ENCODE results near the gene NT5C2. TPM values are rescaled to one million over a fixed set of nuclear protein-coding genes. Genes with fewer than 3 reads are reported as not detected.

NT5C2 gene
- total and polyA plus RNA-seq, 5 donors from 2014 or later, result 52.4 to 59.6 (median 56.9) TPM

DNA sequence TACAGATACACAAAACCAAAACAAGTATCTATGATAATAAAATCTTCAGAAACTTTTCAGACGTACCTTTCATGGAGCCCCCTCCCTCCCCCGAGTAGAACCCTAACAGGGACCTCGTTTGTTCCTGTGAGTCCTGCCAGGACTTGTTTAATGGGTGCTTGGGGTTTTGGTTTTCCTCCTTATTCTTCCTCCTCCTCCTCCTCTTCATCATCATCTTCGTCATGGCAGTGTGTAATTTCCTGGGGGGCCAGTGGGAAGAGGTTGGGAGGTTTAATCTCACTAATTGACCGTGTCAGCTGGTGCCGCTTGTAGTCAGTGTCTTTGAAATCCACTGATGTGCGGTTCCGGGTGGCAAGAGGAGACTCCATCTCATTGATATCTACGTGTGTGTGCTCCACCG is 103.6 kb downstream of the NT5C2 start:
- no peak overlapping the region for H3K27ac ChIP-seq (ENCODE audit: insufficient read depth, low read length, poor library complexity, severe bottlenecking)
- no peaks in the 10 kb centered on the region for H3K27me3 ChIP-seq (ENCODE audit: control insufficient read depth, insufficient read depth, low read length)
- no peak for ATAC-seq (ENCODE audit: low read depth in 2 of 2)
- H3K9me3 Mint-ChIP-seq, result no peaks in the 10 kb centered on the region
- no peaks in the 10 kb centered on the region for H3K4me1 Mint-ChIP-seq
- H3K27me3 Mint-ChIP-seq, result no peaks in the 10 kb centered on the region
- H3K4me3 Mint-ChIP-seq, result peak overlapping the region in 1 of 4 donors; percentile 28
- H3K36me3 Mint-ChIP-seq, result peaks cover 56% of the 10 kb centered on the region
- DNase-seq, result no peak
- no peak overlapping the region for H3K27ac Mint-ChIP-seq
- peaks cover 77% of the 10 kb centered on the region for H3K36me3 ChIP-seq (ENCODE audit: control insufficient read depth, insufficient read depth, low read length)
- no peak overlapping the region for H3K4me3 ChIP-seq (ENCODE audit: low read depth, low read length)
- no peaks in the 10 kb centered on the region for H3K4me1 ChIP-seq (ENCODE audit: control insufficient read depth, insufficient read depth, low read length, poor library complexity, severe bottlenecking)
- H3K9me3 ChIP-seq (ENCODE audit: control insufficient read depth in 2 of 2, low read length in 2 of 2), result no peaks in the 10 kb centered on the region

DNA sequence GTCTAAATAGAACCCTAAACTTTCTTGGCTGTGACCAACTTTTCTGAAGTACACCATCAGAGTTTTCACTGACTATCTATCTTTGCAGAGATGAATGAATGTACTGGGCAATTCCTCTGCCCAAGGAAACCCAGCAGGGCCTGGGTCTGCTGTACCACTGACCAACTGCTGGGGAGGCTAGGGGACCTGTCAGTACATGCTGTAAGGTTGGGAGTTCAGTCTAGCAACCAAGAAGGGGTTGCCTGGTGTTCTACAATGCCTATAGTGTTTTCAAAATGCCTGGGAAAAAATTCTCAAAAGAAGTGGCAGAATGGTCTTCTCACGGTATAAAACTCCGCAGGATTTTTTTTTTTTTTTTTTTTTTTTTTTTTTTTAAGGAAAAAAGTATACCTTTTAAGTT is 106.3 kb downstream of the NT5C2 start:
- Mint-ChIP-seq H3K4me1 (no peaks in the 10 kb centered on the region), H3K9me3 (no peaks in the 10 kb centered on the region), H3K36me3 (peaks cover 43% of the 10 kb centered on the region), H3K27me3 (no peaks in the 10 kb centered on the region), H3K4me3 (no peak overlapping the region), H3K27ac (no peak overlapping the region)
- Histone ChIP-seq H3K4me3 (ENCODE audit: low read depth, low read length) (no peak overlapping the region), H3K4me1 (ENCODE audit: control insufficient read depth, insufficient read depth, low read length, poor library complexity, severe bottlenecking) (no peaks in the 10 kb centered on the region), H3K9me3 (ENCODE audit: control insufficient read depth in 2 of 2, low read length in 2 of 2) (no peaks in the 10 kb centered on the region), H3K27ac (ENCODE audit: insufficient read depth, low read length, poor library complexity, severe bottlenecking) (no peak overlapping the region), H3K36me3 (ENCODE audit: control insufficient read depth, insufficient read depth, low read length) (peaks cover 52% of the 10 kb centered on the region), H3K27me3 (ENCODE audit: control insufficient read depth, insufficient read depth, low read length) (no peaks in the 10 kb centered on the region)
- ATAC-seq (ENCODE audit: low read depth in 2 of 2) (no peak), DNase-seq (no peak)

DNA sequence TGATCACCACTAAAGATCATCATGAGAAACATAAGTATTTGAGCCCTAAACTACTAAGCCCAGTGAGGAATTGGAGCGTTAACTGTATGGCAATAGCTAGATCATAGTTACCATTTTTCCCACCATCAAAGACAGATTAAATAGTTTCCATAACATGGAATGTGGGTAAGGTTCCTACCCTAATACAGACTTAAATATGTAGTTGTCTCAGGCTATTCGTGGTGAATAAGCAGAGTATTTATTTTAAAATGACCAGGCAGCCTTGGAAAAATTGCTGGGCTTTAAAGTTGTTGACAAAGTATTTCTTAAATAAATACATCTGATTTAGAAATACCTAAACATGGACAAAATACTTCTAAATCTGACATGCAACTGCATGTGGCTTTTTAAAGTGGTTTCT is 106.8 kb downstream of the NT5C2 start:
- H3K36me3 ChIP-seq (ENCODE audit: control insufficient read depth, insufficient read depth, low read length), result peaks cover 46% of the 10 kb centered on the region

DNA sequence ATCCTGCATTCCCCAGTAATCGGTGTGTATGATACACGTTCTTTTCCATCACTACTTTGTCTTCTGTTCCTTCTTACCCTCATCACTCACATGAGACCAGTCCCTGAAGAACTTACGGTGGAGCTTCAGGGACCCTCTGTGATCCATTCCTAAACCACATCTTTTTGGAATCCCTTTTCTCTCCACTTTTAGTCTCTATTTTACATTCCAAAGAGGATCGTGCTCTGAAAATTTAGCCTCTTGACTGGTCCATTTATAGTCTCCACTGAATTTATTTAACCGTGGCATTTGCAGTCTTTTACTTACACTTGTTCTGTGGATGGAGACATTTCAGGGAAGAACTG is 109.1 kb downstream of the NT5C2 start:
- peak overlapping the region in 2 of 3 donors; percentile 12 to 37 for H3K27ac Mint-ChIP-seq
- DNase-seq (no peak), ATAC-seq (ENCODE audit: low read depth in 2 of 2) (no peak)
- no peaks in the 10 kb centered on the region for H3K27me3 Mint-ChIP-seq
- H3K4me1 ChIP-seq (ENCODE audit: control insufficient read depth, insufficient read depth, low read length, poor library complexity, severe bottlenecking), result no peaks in the 10 kb centered on the region
- no peaks in the 10 kb centered on the region for H3K9me3 ChIP-seq (ENCODE audit: control insufficient read depth in 2 of 2, low read length in 2 of 2)
- H3K4me1 Mint-ChIP-seq, result no peaks in the 10 kb centered on the region
- H3K9me3 Mint-ChIP-seq, result no peaks in the 10 kb centered on the region
- no peaks in the 10 kb centered on the region for H3K27me3 ChIP-seq (ENCODE audit: control insufficient read depth, insufficient read depth, low read length)
- no peak overlapping the region for H3K4me3 Mint-ChIP-seq
- no peak overlapping the region for H3K27ac ChIP-seq (ENCODE audit: insufficient read depth, low read length, poor library complexity, severe bottlenecking)
- peaks cover 26% of the 10 kb centered on the region for H3K36me3 ChIP-seq (ENCODE audit: control insufficient read depth, insufficient read depth, low read length)
- peaks cover 24% of the 10 kb centered on the region for H3K36me3 Mint-ChIP-seq
- H3K4me3 ChIP-seq (ENCODE audit: low read depth, low read length), result no peak overlapping the region

More for the DNA sequence above, 106.8 kb downstream of the NT5C2 start:
- DNase-seq, result no peak
- Histone ChIP-seq H3K9me3 (ENCODE audit: control insufficient read depth in 2 of 2, low read length in 2 of 2) (no peaks in the 10 kb centered on the region), H3K27me3 (ENCODE audit: control insufficient read depth, insufficient read depth, low read length) (no peaks in the 10 kb centered on the region), H3K4me3 (ENCODE audit: low read depth, low read length) (no peak overlapping the region), H3K27ac (ENCODE audit: insufficient read depth, low read length, poor library complexity, severe bottlenecking) (no peak overlapping the region), H3K4me1 (ENCODE audit: control insufficient read depth, insufficient read depth, low read length, poor library complexity, severe bottlenecking) (no peaks in the 10 kb centered on the region)
- H3K36me3 Mint-ChIP-seq, result peaks cover 43% of the 10 kb centered on the region
- no peaks in the 10 kb centered on the region for H3K4me1 Mint-ChIP-seq
- H3K9me3 Mint-ChIP-seq, result no peaks in the 10 kb centered on the region
- no peak for ATAC-seq (ENCODE audit: low read depth in 2 of 2)
- no peaks in the 10 kb centered on the region for H3K27me3 Mint-ChIP-seq
- no peak overlapping the region for H3K4me3 Mint-ChIP-seq
- no peak overlapping the region for H3K27ac Mint-ChIP-seq

DNA sequence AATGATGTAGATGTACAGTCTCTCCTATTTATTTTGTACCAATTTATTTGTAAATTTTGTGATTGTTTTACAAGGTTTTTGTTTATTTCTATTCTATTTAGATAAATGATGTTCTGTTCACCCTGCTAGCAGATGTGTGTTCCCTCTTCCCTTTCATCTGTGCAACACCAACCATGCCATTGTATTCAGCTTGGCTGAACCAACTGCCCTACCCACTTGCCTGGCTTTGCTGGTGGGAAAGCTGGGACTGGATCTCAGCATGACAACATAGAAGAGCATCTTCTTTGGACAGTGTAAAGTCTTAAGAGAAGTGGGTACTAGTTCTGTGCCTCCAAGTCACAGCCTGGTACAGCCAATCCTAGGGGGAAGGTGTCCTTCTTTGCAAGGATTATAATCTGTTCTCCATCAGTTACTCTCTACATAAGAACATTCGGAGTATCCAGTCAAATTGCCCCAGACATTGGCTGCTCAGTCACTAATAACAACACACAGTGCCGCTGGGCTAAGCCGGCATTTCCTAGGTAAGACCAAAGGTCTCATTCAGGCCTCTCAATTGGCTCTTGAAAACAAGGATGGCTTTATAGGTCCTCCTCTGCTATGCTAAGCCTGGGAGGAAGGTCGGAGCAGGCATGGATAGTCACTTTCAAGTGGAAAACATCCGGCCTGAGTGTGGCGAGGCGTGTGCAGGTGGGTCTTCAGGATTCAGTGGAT is 109.7 kb downstream of the NT5C2 start:
- Histone ChIP-seq H3K9me3 (ENCODE audit: control insufficient read depth in 2 of 2, low read length in 2 of 2) (no peaks in the 10 kb centered on the region), H3K27me3 (ENCODE audit: control insufficient read depth, insufficient read depth, low read length) (no peaks in the 10 kb centered on the region), H3K27ac (ENCODE audit: insufficient read depth, low read length, poor library complexity, severe bottlenecking) (no peak overlapping the region), H3K4me3 (ENCODE audit: low read depth, low read length) (no peak overlapping the region), H3K4me1 (ENCODE audit: control insufficient read depth, insufficient read depth, low read length, poor library complexity, severe bottlenecking) (no peaks in the 10 kb centered on the region), H3K36me3 (ENCODE audit: control insufficient read depth, insufficient read depth, low read length) (peaks cover 21% of the 10 kb centered on the region)
- no peaks in the 10 kb centered on the region for H3K9me3 Mint-ChIP-seq
- ATAC-seq (ENCODE audit: low read depth in 2 of 2) (no peak), DNase-seq (no peak)
- no peaks in the 10 kb centered on the region for H3K4me1 Mint-ChIP-seq
- peaks cover 22% of the 10 kb centered on the region for H3K36me3 Mint-ChIP-seq
- H3K4me3 Mint-ChIP-seq, result no peak overlapping the region
- H3K27ac Mint-ChIP-seq, result peak overlapping the region; percentile 37 to 62 (median 59)
- H3K27me3 Mint-ChIP-seq, result no peaks in the 10 kb centered on the region

DNA sequence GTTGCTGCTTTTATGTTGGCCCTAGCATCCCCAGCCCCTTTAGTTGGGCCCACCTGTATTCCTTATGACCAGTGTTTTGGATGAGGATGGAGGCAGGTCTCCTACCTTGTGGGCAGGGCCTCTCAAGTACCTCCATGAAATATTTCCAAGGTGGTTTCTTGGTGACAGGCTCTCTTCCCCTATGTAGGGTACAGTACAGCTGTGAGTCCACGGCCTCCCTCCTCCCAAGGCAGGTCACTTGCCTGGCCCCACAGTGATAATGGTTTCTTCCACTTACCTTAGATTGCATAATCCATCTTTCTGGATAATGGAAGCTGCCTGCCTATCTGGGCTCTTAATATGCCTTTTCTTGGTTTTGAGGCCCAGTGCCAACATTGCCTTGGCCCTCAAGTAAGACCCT is 110.4 kb downstream of the NT5C2 start:
- Mint-ChIP-seq H3K27me3 (no peaks in the 10 kb centered on the region), H3K4me3 (no peak overlapping the region), H3K36me3 (peaks cover 22% of the 10 kb centered on the region), H3K4me1 (no peaks in the 10 kb centered on the region), H3K27ac (peak overlapping the region in 1 of 3 donors; percentile 62), H3K9me3 (no peaks in the 10 kb centered on the region)
- H3K4me3 ChIP-seq (ENCODE audit: low read depth, low read length), result no peak overlapping the region
- no peak for DNase-seq
- H3K9me3 ChIP-seq (ENCODE audit: control insufficient read depth in 2 of 2, low read length in 2 of 2), result no peaks in the 10 kb centered on the region
- H3K4me1 ChIP-seq (ENCODE audit: control insufficient read depth, insufficient read depth, low read length, poor library complexity, severe bottlenecking), result no peaks in the 10 kb centered on the region
- no peak for ATAC-seq (ENCODE audit: low read depth in 2 of 2)
- H3K36me3 ChIP-seq (ENCODE audit: control insufficient read depth, insufficient read depth, low read length), result peaks cover 24% of the 10 kb centered on the region
- no peaks in the 10 kb centered on the region for H3K27me3 ChIP-seq (ENCODE audit: control insufficient read depth, insufficient read depth, low read length)
- no peak overlapping the region for H3K27ac ChIP-seq (ENCODE audit: insufficient read depth, low read length, poor library complexity, severe bottlenecking)

DNA sequence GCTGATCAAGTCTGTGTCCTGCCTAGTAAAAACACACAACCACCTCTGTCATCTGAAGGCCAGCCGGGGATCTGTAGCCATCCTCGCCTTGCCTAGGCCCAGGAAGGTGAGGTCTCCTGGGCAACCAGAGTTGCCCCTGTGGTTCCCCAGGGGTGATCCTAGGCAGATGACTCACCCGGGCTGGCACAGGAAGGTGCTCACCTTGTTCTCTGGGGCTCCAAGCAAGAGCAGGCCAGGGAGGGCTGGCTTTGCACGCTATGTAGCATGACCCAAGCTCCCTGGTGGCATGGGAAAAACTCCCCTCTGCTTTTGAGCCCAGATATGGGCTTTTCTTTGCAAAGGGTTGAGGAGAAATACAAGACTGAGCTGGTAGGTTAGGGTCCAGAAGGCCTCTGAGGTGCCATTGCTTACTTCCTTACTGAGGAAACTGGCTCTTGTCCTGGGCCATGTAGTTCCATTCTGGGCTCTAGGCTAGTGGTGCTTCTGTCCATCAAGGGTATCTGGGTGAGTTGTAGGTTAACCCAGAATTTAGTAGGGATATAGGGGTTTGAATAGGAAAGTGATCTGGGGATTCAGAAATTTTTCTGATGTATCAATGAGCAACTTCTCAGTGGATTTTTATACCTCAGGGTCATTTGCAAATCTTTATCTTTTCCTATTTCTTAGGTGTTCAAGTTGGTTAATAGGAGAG is 112.0 kb downstream of the NT5C2 start:
- no peak for DNase-seq
- Mint-ChIP-seq H3K4me1 (no peaks in the 10 kb centered on the region), H3K27me3 (no peaks in the 10 kb centered on the region), H3K36me3 (peaks cover 31% of the 10 kb centered on the region), H3K9me3 (no peaks in the 10 kb centered on the region), H3K27ac (peak overlapping the region in 1 of 3 donors; percentile 36), H3K4me3 (no peak overlapping the region)
- ATAC-seq (ENCODE audit: low read depth in 2 of 2), result no peak
- no peak overlapping the region for H3K27ac ChIP-seq (ENCODE audit: insufficient read depth, low read length, poor library complexity, severe bottlenecking)
- no peaks in the 10 kb centered on the region for H3K27me3 ChIP-seq (ENCODE audit: control insufficient read depth, insufficient read depth, low read length)
- H3K4me3 ChIP-seq (ENCODE audit: low read depth, low read length), result no peak overlapping the region
- H3K36me3 ChIP-seq (ENCODE audit: control insufficient read depth, insufficient read depth, low read length), result peaks cover 30% of the 10 kb centered on the region
- H3K4me1 ChIP-seq (ENCODE audit: control insufficient read depth, insufficient read depth, low read length, poor library complexity, severe bottlenecking), result no peaks in the 10 kb centered on the region
- no peaks in the 10 kb centered on the region for H3K9me3 ChIP-seq (ENCODE audit: control insufficient read depth in 2 of 2, low read length in 2 of 2)

DNA sequence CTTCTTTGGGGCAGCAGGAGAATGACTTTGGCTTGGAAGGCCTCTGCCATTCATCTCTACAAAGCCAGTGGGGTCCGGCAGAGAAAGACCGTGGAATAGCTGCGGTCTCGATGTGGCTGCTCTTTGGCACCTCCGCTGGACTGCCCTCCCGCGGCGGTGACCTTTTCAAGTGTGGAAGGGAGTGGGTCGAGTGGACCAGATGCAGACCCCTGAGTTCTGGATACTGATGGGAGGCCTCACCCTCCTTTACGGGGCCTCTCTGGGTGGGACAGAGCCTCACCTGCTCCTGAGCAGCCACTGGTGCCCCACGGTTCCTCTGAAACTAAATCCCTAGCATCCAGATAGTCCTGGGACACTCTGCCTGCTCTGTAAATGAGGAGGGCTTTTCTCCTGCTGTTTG is 113.1 kb downstream of the NT5C2 start:
- Mint-ChIP-seq H3K36me3 (peaks cover 33% of the 10 kb centered on the region), H3K27me3 (no peaks in the 10 kb centered on the region), H3K4me3 (no peak overlapping the region), H3K4me1 (no peaks in the 10 kb centered on the region), H3K9me3 (no peaks in the 10 kb centered on the region), H3K27ac (peak overlapping the region in 1 of 3 donors; percentile 36)
- Histone ChIP-seq H3K4me1 (ENCODE audit: control insufficient read depth, insufficient read depth, low read length, poor library complexity, severe bottlenecking) (no peaks in the 10 kb centered on the region), H3K27me3 (ENCODE audit: control insufficient read depth, insufficient read depth, low read length) (no peaks in the 10 kb centered on the region), H3K9me3 (ENCODE audit: control insufficient read depth in 2 of 2, low read length in 2 of 2) (no peaks in the 10 kb centered on the region), H3K27ac (ENCODE audit: insufficient read depth, low read length, poor library complexity, severe bottlenecking) (no peak overlapping the region), H3K4me3 (ENCODE audit: low read depth, low read length) (no peak overlapping the region), H3K36me3 (ENCODE audit: control insufficient read depth, insufficient read depth, low read length) (peaks cover 25% of the 10 kb centered on the region)
- ATAC-seq (ENCODE audit: low read depth in 2 of 2) (no peak), DNase-seq (no peak)

All from CD4-positive, CD25-positive, alpha-beta regulatory T cell (primary cell).